ENCODE results near the gene CYBC1. TPM values are rescaled to one million over a fixed set of nuclear protein-coding genes. Genes with fewer than 3 reads are reported as not detected.

Gene CYBC1
- total and polyA plus RNA-seq, 11 donors, result 17.3 to 82.1 (median 25.4) TPM

DNA sequence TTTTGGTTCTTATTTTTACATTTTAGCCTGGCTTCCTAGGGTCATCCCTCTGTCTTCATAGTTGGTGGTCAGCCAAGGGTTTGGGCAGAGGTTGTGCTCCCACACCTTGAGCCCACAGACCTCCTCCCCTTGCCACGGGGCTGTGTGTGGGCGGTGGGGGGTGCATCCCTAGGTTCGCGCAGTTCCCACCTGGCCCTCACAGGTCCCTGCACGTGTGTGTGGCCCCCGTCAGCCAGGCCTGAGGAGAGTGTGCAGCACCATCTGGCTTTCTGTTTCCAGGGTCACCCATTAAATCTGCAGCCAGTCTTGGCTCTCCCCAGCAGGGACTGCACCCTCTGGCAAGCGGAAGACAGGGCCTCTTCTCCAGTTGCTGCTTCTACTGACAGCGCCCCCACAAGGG is 18.5 kb downstream of the CYBC1 start:
- Histone ChIP-seq H3K4me1 (peaks cover 0 to 11% (median 0%) of the 10 kb centered on the region in 12 donors), H3K9me3 (no peaks in the 10 kb centered on the region), H3K4me3 (no peak overlapping the region), H3K27ac (no peak overlapping the region), H3K36me3 (peaks cover 0 to 41% (median 12%) of the 10 kb centered on the region in 9 donors), H3K27me3 (no peaks in the 10 kb centered on the region)
- TF ChIP-seq CTCF (IDR thresholded peaks at IDR 0.05), result no peak
- no peak for TF ChIP-seq POLR2A (IDR thresholded peaks at IDR 0.05)
- WGBS, 4 donors, result 76 to 88% (median 85%) methylated on average over 8 of the region's 8 CpGs
- peak in 1 of 5 donors; percentile 11 for DNase-seq
- intact Hi-C loops (cut with DNase I), result no loop called here
- no peak for ATAC-seq

- Histone ChIP-seq H3K4me3 (no peak overlapping the region), H3K9me3 (no peaks in the 10 kb centered on the region), H3K27ac (no peak overlapping the region), H3K4me1 (peaks cover 0 to 10% (median 0%) of the 10 kb centered on the region in 12 donors), H3K36me3 (peaks cover 0 to 25% (median 5%) of the 10 kb centered on the region in 9 donors), H3K27me3 (no peaks in the 10 kb centered on the region)
- TF ChIP-seq CTCF (IDR thresholded peaks at IDR 0.05), result no peak
- TF ChIP-seq POLR2A (IDR thresholded peaks at IDR 0.05), result no peak
- peak in 1 of 4 donors; percentile 23 for ATAC-seq
- WGBS, 4 donors, result 76 to 90% (median 87%) methylated on average over 7 of the region's 7 CpGs
- peak in 1 of 5 donors; percentile 33 for DNase-seq
- intact Hi-C loops (cut with DNase I), result loop anchor here in 1 of 10 donors (10.0 kb wide), 1 partner anchor 225 kb away; no protein-coding TSS in a partner anchor
Measured at GRCh38 chr17:82429824-82430223, 20.7 kb downstream of the CYBC1 start.

DNA sequence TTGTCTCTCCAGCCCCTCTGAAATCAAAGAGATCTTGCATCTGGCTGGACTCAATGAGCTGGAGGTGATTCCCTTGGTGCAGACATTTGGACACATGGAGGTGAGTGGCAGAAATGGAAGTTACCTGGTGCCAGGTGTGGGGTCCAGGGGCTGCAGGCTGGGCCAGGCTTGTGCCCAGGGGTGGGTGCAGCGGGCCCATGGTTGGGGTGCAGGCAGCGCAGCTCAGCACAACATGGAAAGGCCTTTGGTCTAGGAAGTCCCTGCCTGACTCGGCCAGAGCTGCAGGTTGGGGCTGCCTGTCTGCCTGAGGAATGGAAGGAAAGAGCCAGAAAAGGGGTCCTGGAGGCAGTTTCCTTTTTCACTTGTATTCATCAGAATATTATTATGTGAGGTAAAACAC is 22.0 kb downstream of the CYBC1 start:
- no peak overlapping the region for H3K4me3 ChIP-seq
- intact Hi-C loops (cut with DNase I), result loop anchor here in 1 of 10 donors (10.0 kb wide), 1 partner anchor 224 kb away; no protein-coding TSS in a partner anchor

DNA sequence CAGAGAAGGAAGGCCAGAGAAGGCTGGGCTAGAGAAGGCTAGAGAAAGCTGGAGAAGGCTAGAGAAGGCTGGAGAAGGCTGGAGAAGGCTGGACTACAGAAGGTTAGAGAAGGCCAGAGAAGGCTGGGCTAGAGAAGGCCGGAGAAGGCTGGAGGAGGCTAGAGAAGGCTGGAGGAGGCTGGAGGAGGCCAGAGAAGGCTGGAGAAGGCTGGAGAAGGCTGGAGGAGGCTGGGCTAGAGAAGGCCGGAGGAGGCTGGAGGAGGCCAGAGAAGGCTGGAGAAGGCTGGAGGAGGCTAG is 25.7 kb downstream of the CYBC1 start:
- Histone ChIP-seq H3K27me3 (no peaks in the 10 kb centered on the region), H3K4me1 (peaks cover 0 to 7% (median 0%) of the 10 kb centered on the region in 12 donors), H3K4me3 (no peak overlapping the region), H3K9me3 (peaks cover 0 to 12% (median 0%) of the 10 kb centered on the region in 12 donors), H3K27ac (no peak overlapping the region), H3K36me3 (peaks cover 0 to 21% (median 3%) of the 10 kb centered on the region in 9 donors)
- ATAC-seq (no peak), DNase-seq (no peak)
- no peak for TF ChIP-seq POLR2A (IDR thresholded peaks at IDR 0.05)
- TF ChIP-seq CTCF (IDR thresholded peaks at IDR 0.05), result no peak
- 90 to 98% (median 97%) methylated on average over 2 of the region's 2 CpGs for WGBS, 4 donors
- intact Hi-C loops (cut with DNase I), result loop anchor here in 1 of 10 donors (10.0 kb wide), 1 partner anchor 220 kb away; no protein-coding TSS in a partner anchor

More for the DNA sequence above, 22.0 kb downstream of the CYBC1 start:
- DNase-seq (no peak), ATAC-seq (no peak)
- Histone ChIP-seq H3K36me3 (peaks cover 0 to 22% (median 4%) of the 10 kb centered on the region in 9 donors), H3K9me3 (no peaks in the 10 kb centered on the region), H3K27me3 (no peaks in the 10 kb centered on the region), H3K4me1 (peaks cover 0 to 4% (median 0%) of the 10 kb centered on the region in 12 donors), H3K27ac (no peak overlapping the region)
- no peak for TF ChIP-seq POLR2A (IDR thresholded peaks at IDR 0.05)
- no peak for TF ChIP-seq CTCF (IDR thresholded peaks at IDR 0.05)
- WGBS, 4 donors, result 92 to 98% (median 95%) methylated on average over 3 of the region's 3 CpGs

Measured in heart left ventricle (tissue), 16 donors.